Effector CD4-positive, alpha-beta T cell (primary cell): ENCODE data around the gene RASSF7.
A peak's percentile ranks its signal among the peaks of the same experiment; 100 is the strongest.

Experiments
- DNase-seq: peaks from one replicate; pipeline ENCODE4 v3.0.0-alpha.2; 2020

RASSF7 gene

DNA sequence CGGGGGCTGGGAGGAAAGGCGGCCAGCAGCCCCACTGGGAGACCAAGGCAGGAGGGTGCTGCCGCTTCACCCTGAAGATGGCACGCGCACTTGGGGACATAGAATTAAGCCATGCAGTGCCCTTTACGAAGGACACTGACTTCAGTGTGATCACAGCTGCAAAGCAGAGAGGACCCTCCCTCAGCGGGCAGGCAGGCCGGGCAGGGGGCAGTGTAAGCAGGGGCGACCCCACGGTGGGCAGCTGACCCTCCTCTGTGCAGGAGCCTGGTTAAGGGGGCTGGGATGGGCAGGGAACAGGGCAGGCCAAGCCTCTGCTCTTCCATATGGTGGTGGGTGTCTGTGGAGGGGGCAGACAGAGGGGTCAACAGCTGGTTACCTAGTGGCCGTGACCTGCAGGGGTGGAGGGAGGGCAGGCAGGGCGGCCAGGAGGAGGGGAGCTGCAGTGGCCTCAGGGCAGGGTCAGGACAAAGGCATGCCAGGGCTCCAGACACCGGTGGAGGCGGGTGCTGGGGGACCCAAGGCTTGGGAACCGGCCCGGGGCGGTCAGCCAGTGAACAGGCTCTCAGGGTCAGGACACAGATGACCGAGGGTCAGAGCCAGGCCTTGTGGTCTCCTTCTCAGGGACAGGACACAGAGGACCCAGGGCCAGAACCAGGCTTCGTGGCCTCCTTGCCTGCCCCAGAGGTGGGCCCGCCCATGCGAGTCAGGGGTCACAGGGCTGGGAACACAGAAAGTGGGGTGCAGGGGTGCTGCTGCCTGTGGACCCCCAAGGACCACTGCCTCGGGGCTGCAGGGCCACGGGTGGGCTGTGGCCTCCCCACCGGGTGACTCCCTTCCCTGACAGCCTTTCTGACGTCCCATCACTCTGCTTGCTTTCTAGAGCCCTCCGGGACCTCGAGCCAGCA lies 7.4 kb upstream of the RASSF7 start:
- no peak for DNase-seq

DNA sequence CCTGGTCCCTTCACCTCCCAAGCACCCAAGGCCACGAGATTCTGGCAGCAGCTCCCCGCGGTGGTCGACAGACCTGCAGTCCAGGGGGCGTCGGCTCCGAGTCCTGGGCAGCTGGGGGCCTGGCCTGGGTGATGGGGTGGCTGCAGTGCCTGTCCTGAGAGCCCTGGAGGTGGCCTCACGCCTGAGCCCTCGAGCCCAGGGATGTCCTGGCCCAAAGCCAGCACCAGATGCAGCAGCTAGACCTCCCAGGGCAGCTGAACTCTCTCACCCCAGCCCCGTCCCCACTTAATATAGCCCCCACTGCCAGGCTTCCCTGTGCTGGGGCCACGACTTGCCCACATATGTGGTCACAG lies 6.8 kb upstream of the RASSF7 start:
- no peak for DNase-seq

DNA sequence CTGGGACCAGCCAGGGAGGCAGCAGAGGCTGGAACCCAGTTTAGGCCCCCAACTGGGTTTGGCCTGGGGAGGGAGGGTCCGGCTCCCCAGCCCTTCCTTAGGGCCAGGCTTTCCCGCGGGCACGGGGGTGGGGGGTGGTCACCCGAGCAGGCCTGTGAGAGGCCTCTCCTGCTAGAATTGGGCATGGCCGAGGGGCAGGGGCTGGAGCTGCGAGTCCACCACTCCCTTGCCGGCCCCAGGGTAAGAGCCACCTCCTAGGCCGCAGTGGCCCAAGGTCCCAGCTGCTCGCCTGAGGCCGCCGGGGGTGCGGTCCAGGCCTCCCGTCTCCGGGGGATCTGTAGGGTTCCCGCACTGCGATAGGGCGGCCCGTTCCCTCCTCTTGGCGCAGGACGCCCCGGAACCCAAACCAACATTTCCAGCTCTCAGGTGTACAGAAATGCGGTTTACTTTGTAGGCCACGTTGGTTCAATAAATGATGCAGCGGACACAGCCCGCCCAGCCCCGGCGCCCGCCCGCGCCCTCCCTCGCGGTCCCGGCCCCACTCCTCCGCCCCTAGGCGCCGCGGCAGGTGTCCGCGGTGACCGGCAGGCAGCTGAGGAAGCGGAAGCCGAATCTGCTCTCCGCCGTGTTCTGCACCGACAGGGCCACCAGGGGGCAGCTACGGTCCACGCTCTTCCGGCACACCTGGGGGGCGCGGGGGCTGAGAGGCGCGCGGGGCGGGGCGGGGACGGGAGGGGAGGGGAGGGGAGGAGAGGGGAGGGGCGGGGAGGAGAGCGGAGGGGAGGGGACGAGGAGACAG lies 6.1 kb upstream of the RASSF7 start:
- peak; percentile 76 for DNase-seq

DNA sequence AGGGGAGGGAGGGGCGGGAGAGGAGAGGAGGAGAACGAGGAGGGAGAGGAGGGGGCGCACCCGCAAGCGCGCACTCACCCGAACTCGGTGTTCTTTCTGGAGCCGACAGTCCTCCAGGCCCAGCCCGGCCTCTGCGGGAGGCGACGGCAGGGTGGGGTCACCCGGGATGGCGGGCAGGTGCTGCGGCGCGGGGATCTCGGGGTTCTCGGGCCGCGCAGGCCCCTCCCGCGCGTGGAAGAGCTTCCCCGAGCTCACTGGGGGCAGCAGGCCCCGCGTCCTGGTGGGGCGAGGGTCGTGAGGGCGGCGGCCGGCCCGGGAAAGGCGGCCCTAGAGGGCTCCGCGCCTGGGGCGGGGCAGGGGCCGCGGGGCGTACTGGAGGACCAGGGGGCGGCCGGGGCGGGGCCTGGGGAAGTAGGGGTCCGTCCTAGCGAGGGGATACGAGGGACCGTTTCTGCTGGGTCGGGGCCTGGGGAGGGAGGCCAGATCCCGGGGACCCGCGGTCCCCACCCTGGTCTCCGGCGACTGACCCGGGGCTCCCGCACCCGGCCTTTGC lies 5.5 kb upstream of the RASSF7 start:
- no peak for DNase-seq

DNA sequence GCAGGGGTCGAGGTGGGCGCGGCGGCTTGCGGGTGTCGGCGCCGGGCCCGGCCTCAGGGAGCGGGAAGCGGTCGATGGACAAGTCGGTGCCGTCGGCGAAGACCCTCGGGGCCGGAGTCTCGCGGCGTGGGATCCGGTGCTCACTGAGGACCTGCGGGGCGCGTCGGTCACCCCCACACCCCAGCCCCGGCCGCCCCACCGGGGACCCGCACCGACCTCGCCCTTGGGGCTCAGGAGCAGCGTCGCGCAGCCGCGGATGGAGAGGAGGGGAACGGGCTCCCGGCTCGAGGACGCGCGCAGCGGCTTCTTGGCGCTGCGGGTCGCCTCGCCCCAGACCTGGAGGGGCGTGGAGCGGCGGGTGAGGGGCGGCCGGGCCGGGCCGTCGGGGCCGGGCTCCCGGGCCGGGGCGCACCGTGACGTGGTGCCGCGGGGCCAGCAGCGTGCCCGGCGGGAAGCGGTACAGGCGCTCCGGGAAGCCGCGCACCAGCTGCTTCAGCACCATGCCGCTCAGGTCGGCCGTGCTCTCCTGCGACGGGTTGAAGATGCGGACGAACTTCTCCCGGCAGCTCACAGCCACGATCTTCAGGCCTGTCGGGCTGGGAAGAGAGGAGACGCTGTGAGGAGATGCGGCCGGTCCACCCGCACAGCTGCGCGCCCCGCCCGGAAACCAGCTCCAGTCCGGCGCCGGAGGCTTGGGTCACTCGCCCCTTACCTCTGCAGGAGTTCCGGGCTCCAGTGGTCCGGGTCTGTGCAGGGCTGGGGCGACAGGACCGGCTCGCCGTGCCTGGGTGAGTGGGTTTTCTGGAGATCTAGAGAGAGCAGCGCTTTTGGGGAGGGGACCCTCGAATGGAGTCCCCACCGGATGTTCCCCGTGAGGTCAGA lies 4.7 kb upstream of the RASSF7 start:
- DNase-seq = no peak

DNA sequence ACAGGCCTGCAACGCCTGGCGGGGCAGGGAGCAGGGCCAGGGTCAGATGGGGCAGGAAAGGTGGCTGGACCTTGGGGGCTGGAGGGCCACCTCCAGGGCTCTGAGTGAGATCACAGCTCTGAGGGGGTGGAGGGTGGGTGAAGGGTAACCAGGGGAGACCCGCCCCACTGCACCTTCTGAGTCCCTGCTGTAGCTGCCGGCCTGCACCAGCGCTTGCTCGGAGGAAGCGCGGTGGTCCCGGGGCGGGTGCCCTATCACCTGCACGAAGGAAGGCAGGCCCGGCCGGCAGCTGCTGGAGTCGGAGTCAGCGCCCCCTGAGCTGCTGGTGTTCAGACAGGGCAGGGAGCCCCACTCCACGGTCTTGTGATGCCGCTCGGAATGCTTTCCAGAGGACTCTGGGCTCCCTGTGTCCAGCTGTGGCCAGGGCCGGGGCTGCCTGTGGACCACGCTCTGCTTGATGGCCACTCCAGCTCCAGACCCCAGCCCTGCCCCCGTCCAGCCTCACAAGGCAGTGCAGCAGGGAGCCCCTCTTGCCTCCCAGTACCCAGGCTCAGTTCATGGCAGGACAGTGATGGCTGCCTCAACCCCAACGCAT lies 4.0 kb upstream of the RASSF7 start:
- DNase-seq = no peak

DNA sequence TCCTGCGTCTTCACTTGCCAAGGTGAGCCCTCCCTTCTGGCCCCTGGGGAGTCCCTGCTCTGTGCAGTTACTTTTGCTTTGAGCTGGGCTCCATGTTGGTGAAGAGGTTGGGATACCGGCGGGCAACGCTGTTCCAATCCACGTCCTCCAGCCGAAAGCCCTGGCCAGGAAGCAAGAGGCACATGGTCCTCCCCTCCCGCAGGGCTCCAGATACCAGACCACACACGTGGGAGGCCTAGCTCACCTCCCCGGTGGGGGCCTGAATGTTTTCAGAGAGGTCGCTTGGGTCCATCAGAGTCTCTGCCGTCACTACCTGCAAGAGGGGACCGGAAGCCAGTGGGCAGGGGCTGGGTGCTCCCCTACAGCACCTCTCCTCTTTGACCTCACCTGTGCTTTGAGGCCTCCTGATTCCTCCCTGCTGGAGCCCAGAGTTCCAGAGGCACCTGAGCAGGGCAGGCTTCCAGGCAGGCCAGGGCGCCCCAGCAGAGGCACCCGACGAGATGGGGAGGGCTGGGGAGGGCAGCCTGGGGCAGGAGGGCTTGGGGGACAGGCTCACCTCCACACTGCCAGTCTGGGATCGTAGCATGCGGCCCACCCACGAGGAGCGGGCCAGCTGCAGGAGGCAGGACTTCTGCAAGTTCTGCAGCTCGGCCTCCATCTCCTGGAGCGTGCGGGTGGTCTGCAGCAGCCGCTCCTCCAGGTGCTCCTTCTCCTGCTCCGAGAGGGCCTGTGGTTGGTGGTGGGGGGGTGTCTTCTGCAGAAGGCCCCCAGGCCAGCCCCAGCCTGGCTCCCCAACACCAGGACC lies 3.2 kb upstream of the RASSF7 start:
- DNase-seq = no peak

DNA sequence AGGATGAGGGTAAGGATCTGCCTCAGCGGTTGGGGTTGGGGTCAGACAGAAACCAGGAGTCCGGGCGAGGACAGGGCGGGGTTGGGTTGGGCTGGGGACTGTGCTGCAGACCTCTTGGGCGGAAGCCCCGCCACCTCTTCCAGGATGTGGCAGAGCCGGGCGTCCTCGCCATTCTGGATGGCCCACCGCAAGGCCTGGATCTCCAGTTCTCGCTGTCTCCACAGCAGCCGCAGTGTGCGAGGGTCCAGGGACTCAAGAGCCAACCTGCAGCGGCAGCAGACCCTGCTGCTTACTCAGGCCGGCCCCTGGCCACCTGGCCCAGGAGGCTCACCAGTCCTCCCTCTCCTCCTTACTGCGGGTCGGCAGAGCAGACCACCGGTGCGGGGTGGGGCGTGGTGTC lies 2.3 kb upstream of the RASSF7 start:
- no peak for DNase-seq

DNA sequence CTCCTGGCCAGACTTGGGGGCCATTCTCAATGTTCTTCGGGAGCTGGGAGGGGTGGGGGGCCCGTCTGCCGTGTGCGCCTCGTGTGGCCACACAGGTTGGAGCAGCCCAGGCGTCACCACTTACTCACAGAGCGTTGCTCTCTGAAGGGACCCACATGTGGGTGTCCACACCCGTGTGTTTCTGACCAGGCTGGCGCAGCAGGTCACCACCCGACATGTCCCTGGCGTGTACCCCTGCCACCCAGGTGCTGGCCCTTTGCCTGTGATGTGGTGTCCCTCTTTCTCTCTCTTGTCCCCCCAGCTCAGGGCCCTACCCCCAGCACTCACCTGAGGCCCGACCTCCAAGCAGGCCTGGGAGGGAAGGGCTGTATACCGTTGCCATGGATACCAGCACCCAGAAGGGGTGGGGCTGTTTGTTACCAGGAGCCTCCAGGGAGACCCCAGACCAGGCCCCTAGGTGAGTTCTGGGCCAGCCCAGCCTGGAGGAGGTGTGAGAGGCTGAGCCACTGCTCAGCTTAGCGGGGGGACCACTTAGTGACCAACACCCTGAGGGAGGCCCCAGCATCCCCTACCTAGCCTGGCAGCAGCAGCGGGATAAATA lies 1.6 kb upstream of the RASSF7 start:
- DNase-seq = no peak

DNA sequence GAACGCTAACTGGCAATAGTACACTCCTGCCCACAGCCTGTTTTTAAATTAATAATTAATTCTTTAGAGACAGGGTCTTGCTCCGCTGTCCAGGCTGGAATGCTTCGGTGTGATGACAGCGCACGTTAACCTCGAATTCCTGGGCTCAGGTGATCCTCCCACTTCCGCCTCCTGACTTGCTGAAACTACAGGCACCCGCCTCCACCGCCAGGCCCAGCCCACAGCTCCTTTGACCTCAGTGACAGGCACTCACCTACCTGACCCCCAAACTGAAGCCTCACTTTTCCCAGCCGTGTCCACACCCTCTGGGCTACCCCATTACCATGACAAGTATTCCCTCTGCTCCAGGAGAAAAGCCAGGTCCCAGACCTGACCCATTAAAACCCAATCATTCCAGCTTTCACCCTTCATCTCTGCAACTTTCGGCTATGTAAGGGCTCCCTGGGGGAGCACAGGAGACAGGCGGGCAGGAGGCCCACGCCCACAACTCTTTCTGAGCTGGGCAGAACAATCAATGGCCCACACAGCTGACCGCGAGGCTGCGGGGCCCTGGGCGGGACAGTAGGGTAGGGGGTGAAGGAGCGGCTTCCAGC lies 962 bp upstream of the RASSF7 start:
- no peak for DNase-seq

DNA sequence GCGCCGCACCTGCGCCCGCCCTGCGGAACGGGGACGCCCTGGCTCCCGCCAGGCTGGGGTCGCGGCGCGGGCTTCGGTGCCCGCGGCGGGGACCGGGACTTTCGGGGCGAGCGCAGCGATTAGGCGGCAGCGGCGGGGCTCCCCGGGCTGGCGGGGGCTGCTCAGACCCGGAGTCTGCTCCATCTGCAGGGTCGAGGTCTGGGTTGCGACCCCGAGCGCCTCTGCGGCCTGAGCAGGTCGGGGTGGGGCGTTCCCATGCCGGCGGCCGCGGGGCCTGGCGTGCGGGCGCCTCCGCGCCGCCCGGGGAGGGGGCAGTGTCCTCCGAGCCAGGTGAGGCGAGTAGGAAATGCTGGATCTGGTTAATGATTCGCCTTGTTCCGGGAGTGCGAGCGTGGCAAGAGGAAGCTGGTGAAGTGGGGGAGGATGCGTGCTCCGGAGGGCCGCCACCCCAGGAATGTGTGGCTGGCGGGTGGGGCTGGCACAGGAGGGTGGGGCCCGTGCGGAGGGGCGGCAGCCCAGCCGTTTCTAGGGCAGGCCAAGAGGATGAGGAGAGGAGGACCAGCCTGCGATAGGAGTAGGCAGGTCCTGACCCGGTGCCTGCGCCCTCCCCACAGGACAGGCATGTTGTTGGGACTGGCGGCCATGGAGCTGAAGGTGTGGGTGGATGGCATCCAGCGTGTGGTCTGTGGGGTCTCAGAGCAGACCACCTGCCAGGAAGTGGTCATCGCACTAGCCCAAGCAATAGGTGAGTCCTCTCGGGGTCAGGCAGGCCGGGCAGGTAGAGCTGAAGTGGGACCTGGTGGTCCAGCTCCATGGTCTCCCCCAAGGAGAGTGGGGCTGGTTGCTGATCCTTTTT lies 606 bp downstream of the RASSF7 start:
- DNase-seq = no peak

DNA sequence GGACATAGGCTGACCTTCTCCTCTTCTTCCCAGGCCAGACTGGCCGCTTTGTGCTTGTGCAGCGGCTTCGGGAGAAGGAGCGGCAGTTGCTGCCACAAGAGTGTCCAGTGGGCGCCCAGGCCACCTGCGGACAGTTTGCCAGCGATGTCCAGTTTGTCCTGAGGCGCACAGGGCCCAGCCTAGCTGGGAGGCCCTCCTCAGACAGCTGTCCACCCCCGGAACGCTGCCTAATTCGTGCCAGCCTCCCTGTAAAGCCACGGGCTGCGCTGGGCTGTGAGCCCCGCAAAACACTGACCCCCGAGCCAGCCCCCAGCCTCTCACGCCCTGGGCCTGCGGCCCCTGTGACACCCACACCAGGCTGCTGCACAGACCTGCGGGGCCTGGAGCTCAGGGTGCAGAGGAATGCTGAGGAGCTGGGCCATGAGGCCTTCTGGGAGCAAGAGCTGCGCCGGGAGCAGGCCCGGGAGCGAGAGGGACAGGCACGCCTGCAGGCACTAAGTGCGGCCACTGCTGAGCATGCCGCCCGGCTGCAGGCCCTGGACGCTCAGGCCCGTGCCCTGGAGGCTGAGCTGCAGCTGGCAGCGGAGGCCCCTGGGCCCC lies 1.4 kb downstream of the RASSF7 start:
- DNase-seq = no peak

DNA sequence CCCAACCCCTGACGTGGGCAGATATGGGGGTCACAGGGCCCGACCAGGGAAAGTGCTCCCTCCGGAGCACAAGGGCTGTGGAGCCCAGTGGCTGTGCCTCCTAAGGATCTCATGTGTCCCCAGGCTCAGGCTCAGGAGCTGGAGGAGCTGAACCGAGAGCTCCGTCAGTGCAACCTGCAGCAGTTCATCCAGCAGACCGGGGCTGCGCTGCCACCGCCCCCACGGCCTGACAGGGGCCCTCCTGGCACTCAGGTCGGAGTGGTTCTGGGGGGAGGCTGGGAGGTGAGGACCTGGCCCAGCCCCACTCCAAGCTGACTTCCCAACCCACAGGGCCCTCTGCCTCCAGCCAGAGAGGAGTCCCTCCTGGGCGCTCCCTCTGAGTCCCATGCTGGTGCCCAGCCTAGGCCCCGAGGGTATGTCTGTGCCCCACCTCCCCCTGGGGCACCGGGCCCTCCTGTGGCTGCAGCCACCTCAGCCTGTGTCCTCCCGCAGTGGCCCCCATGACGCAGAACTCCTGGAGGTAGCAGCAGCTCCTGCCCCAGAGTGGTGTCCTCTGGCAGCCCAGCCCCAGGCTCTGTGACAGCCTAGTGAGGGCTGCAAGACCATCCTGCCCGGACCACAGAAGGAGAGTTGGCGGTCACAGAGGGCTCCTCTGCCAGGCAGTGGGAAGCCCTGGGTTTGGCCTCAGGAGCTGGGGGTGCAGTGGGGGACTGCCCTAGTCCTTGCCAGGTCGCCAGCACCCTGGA lies 2.5 kb downstream of the RASSF7 start:
- DNase-seq = no peak

DNA sequence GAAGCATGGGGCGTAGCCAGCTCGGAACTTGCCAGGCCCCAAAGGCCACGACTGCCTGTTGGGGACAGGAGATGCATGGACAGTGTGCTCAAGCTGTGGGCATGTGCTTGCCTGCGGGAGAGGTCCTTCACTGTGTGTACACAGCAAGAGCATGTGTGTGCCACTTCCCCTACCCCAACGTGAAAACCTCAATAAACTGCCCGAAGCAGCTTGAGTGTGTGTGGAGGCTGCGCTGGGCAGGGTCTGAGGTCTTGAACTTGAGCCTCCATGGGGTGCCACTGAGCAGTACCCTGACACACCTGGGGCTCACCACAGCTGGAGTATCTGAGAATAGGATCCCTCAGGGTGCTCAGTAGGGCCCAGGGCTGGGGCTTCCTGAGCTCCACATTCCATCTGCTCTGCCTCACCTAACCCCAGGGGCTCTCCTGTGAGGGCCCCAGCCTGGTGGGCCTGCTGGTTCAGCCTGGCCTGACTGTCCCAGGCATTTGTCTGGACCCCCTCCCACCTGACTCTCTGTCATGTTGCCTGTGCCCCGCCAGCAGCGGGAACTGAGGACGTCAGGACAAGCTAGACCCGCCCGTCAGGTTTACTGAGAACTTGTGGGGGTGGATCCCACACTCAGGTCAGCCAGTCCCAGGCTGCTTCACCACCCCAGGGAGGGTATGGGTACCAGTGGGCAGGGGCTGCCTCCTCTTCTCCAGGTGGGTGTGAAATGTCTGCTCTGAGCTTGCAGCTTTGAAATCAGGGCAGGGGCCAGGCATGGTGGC lies 3.2 kb downstream of the RASSF7 start:
- no peak for DNase-seq

DNA sequence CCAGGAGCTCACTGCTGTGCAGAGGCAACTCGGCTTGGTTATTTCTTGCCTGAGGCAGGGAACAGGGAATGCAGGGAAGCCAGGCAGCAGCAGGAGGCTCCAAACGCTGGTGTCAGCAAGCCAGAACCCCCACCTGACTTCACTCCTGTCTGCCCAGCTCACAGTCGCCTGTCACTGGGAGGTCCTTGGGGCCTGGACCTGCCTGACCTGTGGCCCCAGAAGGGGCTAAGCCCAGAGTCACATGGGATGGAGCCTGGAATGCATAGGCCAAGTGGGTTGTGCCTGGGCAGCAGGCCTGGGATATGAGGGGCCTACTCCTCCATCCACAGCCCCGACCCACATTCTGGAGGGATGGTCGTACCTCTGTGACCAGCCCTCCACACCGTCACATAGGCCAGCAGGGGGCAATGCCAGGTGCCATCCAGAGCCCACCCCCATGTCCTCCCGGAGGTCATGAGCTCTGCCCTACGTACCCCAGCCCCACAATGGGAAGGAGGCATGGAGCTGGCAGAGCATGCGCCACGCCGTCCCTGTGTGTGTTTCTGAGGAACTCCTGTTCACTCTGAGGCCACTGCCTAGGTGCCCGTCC lies 5.2 kb downstream of the RASSF7 start:
- no peak for DNase-seq

DNA sequence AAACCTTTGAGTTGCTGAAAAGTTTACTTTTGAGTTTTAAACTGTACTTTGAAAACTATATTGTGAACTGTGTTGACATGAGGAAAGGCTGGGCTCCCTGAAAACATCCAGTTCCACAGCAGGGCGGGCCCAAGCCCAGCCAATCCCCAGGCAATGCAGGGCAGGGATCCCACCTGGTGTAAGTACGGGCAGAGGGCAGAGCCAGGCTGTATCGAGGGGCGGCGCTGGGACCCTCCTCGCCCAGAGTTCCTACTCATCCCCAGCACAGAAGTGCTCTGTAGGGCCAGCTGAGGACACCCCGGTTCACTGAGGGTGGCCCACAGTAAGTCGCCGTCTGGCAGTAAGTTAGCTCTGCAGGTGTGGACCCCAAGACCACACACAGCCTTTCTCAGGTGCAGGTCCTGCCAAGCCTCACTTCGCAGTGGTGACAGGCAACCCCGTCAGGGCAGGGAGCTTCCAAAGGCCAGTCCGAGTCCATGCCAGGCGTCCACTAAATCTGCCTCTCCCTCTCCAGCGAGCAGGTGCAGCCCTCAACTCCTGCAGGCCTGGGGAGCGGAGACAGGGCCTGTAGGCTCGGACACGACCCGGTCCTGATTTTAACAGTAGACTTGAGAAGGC lies 6.3 kb downstream of the RASSF7 start:
- DNase-seq = no peak
